IMR-90 (cell line): ENCODE results near the gene TGM5. TPM values are rescaled to one million over a fixed set of nuclear protein-coding genes. Genes with fewer than 3 reads are reported as not detected.

Experiments used
- ATAC-seq: fragments of 200-7000 bp; cut with Tn5 transposase; 2 replicates; pipeline ENCODE4 v1.9.1; 2020; ENCODE audit warnings: low read depth, mild to moderate bottlenecking, moderate library complexity
- BruUV-seq: library from RNA; stranded (reverse); fragments of 400-500 nt; replicated peaks from 2 replicates; lab custom pipeline; 2021; lab: Mats Ljungman, UMichigan
- CTCF ChIA-PET: fragments of 300-600 bp; formaldehyde crosslinking; extraction: SDS; loops from one replicate; lab custom pipeline; 2021; ENCODE audit warnings: antibody characterized with exemption; lab: Yijun Ruan, JAX
- POLR2A ChIA-PET: fragments of 300-600 bp; sonication (Branson Sonifier 250); formaldehyde crosslinking; loops from one replicate; lab custom pipeline; 2022; ENCODE audit warnings: antibody characterized with exemption; ENCODE audit not compliant: unreplicated experiment; lab: Charles Lee
- DNase-seq: peaks from one replicate; pipeline ENCODE4 v3.0.0; 2013
- H2AFZ ChIP-seq: replicated peaks from 2 replicates; pipeline ENCODE3; 2013; ENCODE audit warnings: low read length, mild to moderate bottlenecking; ENCODE audit not compliant: poor library complexity
- H2AK5ac ChIP-seq: 2 replicates; pipeline ENCODE4 v1.6.1; 2013; ENCODE audit warnings: low read depth, low read length, inconsistent platforms
- H2AK9ac ChIP-seq: replicated peaks from 2 replicates; pipeline ENCODE3; 2013; ENCODE audit warnings: mild to moderate bottlenecking, low read depth, low read length, moderate library complexity; ENCODE audit not compliant: poor library complexity
- H2BK120ac ChIP-seq: 2 replicates; pipeline ENCODE4 v1.6.1; 2013; ENCODE audit warnings: low read depth, low read length, inconsistent platforms
- H2BK15ac ChIP-seq: 3 replicates; pipeline ENCODE4 v1.6.1; 2013; ENCODE audit warnings: low read depth, low read length, inconsistent platforms
- H2BK20ac ChIP-seq: 2 replicates; pipeline ENCODE4 v1.6.1; 2013; ENCODE audit warnings: low read depth, mild to moderate bottlenecking, inconsistent platforms, low read length, moderate library complexity
- H2BK5ac ChIP-seq: 2 replicates; pipeline ENCODE4 v1.6.1; 2013; ENCODE audit warnings: mild to moderate bottlenecking, low read depth, low read length, inconsistent platforms; ENCODE audit not compliant: poor library complexity, severe bottlenecking
- H3K14ac ChIP-seq: replicated peaks from 2 replicates; pipeline ENCODE4 v1.6.1; 2013; ENCODE audit warnings: low read depth, low read length, inconsistent platforms
- H3K18ac ChIP-seq: 2 replicates; pipeline ENCODE4 v1.6.1; 2013; ENCODE audit warnings: low read depth, low read length, control low read depth
- H3K23ac ChIP-seq: 2 replicates; pipeline ENCODE4 v1.6.1; 2013; ENCODE audit warnings: low read depth, low read length, inconsistent platforms
- H3K27ac ChIP-seq: 2 replicates; pipeline ENCODE4 v1.5.1; 2013; ENCODE audit warnings: mild to moderate bottlenecking, control low read depth, low read length; ENCODE audit not compliant: insufficient read depth
- H3K27me3 ChIP-seq: 2 replicates; pipeline ENCODE4 v1.6.1; 2013; ENCODE audit warnings: low read length; ENCODE audit not compliant: control insufficient read depth, insufficient read depth
- H3K36me3 ChIP-seq: 2 replicates; pipeline ENCODE4 v1.6.1; 2013; ENCODE audit warnings: low read length, mixed read lengths; ENCODE audit not compliant: control insufficient read depth, insufficient read depth
- H3K4ac ChIP-seq: 2 replicates; pipeline ENCODE4 v1.6.1; 2013; ENCODE audit warnings: low read depth, low read length, inconsistent platforms
- H3K4me1 ChIP-seq: 2 replicates; pipeline ENCODE4 v1.6.1; 2013; ENCODE audit warnings: low read length, mixed read lengths; ENCODE audit not compliant: control insufficient read depth, insufficient read depth
- H3K4me2 ChIP-seq: 2 replicates; pipeline ENCODE4 v1.6.1; 2013; ENCODE audit warnings: low read depth, mild to moderate bottlenecking, control low read depth, low read length, moderate library complexity
- H3K4me3 ChIP-seq: 2 replicates; pipeline ENCODE4 v1.5.1; 2013; ENCODE audit warnings: low read depth, mild to moderate bottlenecking, control low read depth, low read length, moderate library complexity; ENCODE audit not compliant: insufficient read depth
- H3K56ac ChIP-seq: 2 replicates; pipeline ENCODE4 v1.6.1; 2013; ENCODE audit warnings: low read length, inconsistent platforms; ENCODE audit not compliant: insufficient read depth; ENCODE audit errors: extremely low read depth
- H3K79me1 ChIP-seq, 2 experiments: 2 replicates each; pipeline ENCODE4 v1.6.1; 2013; ENCODE audit warnings: low read length in 2 of 2, inconsistent platforms in 1 of 2, low read depth in 1 of 2
- H3K9ac ChIP-seq: 2 replicates; pipeline ENCODE4 v1.6.1; 2013; ENCODE audit warnings: low read depth, low read length, control low read depth
- H3K9me1 ChIP-seq: 2 replicates; pipeline ENCODE4 v1.6.1; 2013; ENCODE audit warnings: low read length, inconsistent platforms; ENCODE audit not compliant: insufficient read depth
- H3K9me3 ChIP-seq: 2 replicates; pipeline ENCODE4 v1.6.1; 2013; ENCODE audit warnings: low read length; ENCODE audit not compliant: control insufficient read depth, insufficient read depth
- H4K20me1 ChIP-seq: 2 replicates; pipeline ENCODE4 v1.6.1; 2013; ENCODE audit warnings: low read length, inconsistent platforms; ENCODE audit not compliant: insufficient read depth
- H4K5ac ChIP-seq: 2 replicates; pipeline ENCODE4 v1.6.1; 2013; ENCODE audit warnings: mild to moderate bottlenecking, low read depth, low read length, control low read depth
- H4K8ac ChIP-seq, 2 experiments: 2 replicates each; pipeline ENCODE4 v1.6.1; 2013; ENCODE audit warnings: low read depth in 2 of 2, low read length in 2 of 2, control low read depth in 1 of 2, inconsistent platforms in 1 of 2
- H4K91ac ChIP-seq: 2 replicates; pipeline ENCODE4 v1.6.1; 2013; ENCODE audit warnings: low read depth, low read length, inconsistent platforms; ENCODE audit not compliant: insufficient read depth
- BHLHE40 ChIP-seq: fragments of 150-350 bp; IDR thresholded peaks from 2 replicates; pipeline ENCODE4 v1.6.1; 2016; ENCODE audit warnings: mild to moderate bottlenecking, low read depth, low read length
- CEBPB ChIP-seq: IDR thresholded peaks from 2 replicates; pipeline ENCODE4 v1.6.1; 2012; ENCODE audit warnings: low read depth, low read length, improper control_type of control experiment
- CHD1 ChIP-seq: IDR thresholded peaks from 2 replicates; pipeline ENCODE4 v1.6.1; 2012; ENCODE audit warnings: low read depth, low read length, improper control_type of control experiment
- CTCF ChIP-seq: conservative IDR thresholded peaks from 2 replicates; pipeline ENCODE4 v1.5.1; 2012; ENCODE audit warnings: mild to moderate bottlenecking, low read depth, low read length, improper control_type of control experiment
- ELK1 ChIP-seq: fragments of 150-350 bp; IDR thresholded peaks from 2 replicates; pipeline ENCODE4 v1.6.1; 2016; ENCODE audit warnings: low read depth, mild to moderate bottlenecking, low read length, moderate library complexity, borderline replicate concordance
- FOS ChIP-seq: fragments of 150-350 bp; IDR thresholded peaks from 2 replicates; pipeline ENCODE4 v1.6.1; 2016; ENCODE audit warnings: low read depth, low read length
- MAFK ChIP-seq: IDR thresholded peaks from 2 replicates; pipeline ENCODE4 v1.6.1; 2012; ENCODE audit warnings: low read depth, low read length, improper control_type of control experiment
- MAZ ChIP-seq: IDR thresholded peaks from 2 replicates; pipeline ENCODE4 v1.6.1; 2012; ENCODE audit warnings: low read depth, mild to moderate bottlenecking, low read length, improper control_type of control experiment, moderate library complexity, borderline replicate concordance
- MXI1 ChIP-seq: IDR thresholded peaks from 2 replicates; pipeline ENCODE4 v1.6.1; 2012; ENCODE audit warnings: low read depth, mild to moderate bottlenecking, low read length, moderate library complexity, borderline replicate concordance
- NFE2L2 ChIP-seq: fragments of 150-350 bp; IDR thresholded peaks from 2 replicates; pipeline ENCODE4 v1.6.1; 2016; ENCODE audit warnings: low read depth, mild to moderate bottlenecking, low read length
- POLR2A ChIP-seq: IDR thresholded peaks from 2 replicates; pipeline ENCODE4 v1.6.1; 2012; ENCODE audit warnings: mild to moderate bottlenecking, low read depth, low read length
- RAD21 ChIP-seq: IDR thresholded peaks from 2 replicates; pipeline ENCODE4 v1.6.1; 2012; ENCODE audit warnings: low read length, improper control_type of control experiment
- RCOR1 ChIP-seq: IDR thresholded peaks from 2 replicates; pipeline ENCODE4 v1.6.1; 2012; ENCODE audit warnings: mild to moderate bottlenecking, low read length, improper control_type of control experiment; ENCODE audit not compliant: insufficient replicate concordance
- RFX5 ChIP-seq: IDR thresholded peaks from 2 replicates; pipeline ENCODE4 v1.8.0; 2012; ENCODE audit warnings: low read depth, mild to moderate bottlenecking, low read length, moderate library complexity
- USF2 ChIP-seq: fragments of 150-350 bp; IDR thresholded peaks from 2 replicates; pipeline ENCODE4 v1.6.1; 2017; ENCODE audit warnings: mild to moderate bottlenecking, antibody characterized with exemption, low read length, low read depth
- WGBS, 2 experiments: methylation state at CpG; one replicate each; pipeline versions ENCODE4 v1.1.5 to v1.1.7; 2013; ENCODE audit warnings: missing lambda C conversion rate in 2 of 2; ENCODE audit not compliant: insufficient read length in 1 of 2; ENCODE audit errors: extremely low coverage in 2 of 2; 5-methylcytosine and 5-hydroxymethylcytosine counted together
- dilution Hi-C: fragments of 300-500 bp; cut with HindIII; formaldehyde crosslinking; loops from one replicate; pipeline ENCODE4 v1.14.3; 2018; ENCODE audit warnings: low sequenced_read_pairs; ENCODE audit not compliant: unreplicated experiment
- in situ Hi-C: fragments of 300-500 bp; cut with MboI; formaldehyde crosslinking; loops from 3 replicates; pipeline ENCODE4 v1.14.3; 2019; ENCODE audit warnings: low sequenced_read_pairs, inconsistent platforms, mixed read lengths
- intact Hi-C: fragments of 100-400 bp; cut with micrococcal nuclease; formaldehyde crosslinking; loops from 2 replicates; pipeline ENCODE4 v1.10.0; 2022
- polyA plus RNA-seq, 3 experiments: library from polyadenylated mRNA; depleted of rRNA; stranded (reverse); fragments of >200 nt; gene quantifications; 2 replicates each; pipeline ENCODE4 v1.2.3, GENCODE V29; 2012; ENCODE audit warnings: low replicate concordance in 1 of 3
- total RNA-seq: library from RNA; depleted of rRNA; stranded (reverse); fragments of >200 nt; gene quantifications from 2 replicates; pipeline ENCODE4 v1.2.3, GENCODE V29; 2012

Gene TGM5
- total and polyA plus RNA-seq, 2 of the 4 experiments (the other 2 are of a cell fraction) = not detected

- no peak overlapping the region for H2AFZ ChIP-seq
- no peaks in the 10 kb centered on the region for H4K20me1 ChIP-seq
- no peaks in the 10 kb centered on the region for H3K9me1 ChIP-seq
- WGBS, 2 experiments = 62% methylated on average over 6 of the region's 15 CpGs; no CpG with 5 or more reads in 1 of the 2 experiments
- H3K4me2 ChIP-seq = no peak overlapping the region
- H4K5ac ChIP-seq = no peak overlapping the region
- POLR2A ChIA-PET = no interaction called here
- no TSS peak for BruUV-seq
- H3K23ac ChIP-seq = no peak overlapping the region
- H3K79me1 ChIP-seq = no peaks in the 10 kb centered on the region
- H2BK15ac ChIP-seq = no peak overlapping the region
- no peak overlapping the region for H2BK120ac ChIP-seq
- H4K8ac ChIP-seq = no peak overlapping the region
- no peak overlapping the region for H3K56ac ChIP-seq
- dilution Hi-C loops = no loop called here
- H3K9ac ChIP-seq = no peak overlapping the region
- H2BK20ac ChIP-seq = no peak overlapping the region
- no peak overlapping the region for H3K4ac ChIP-seq
- no peak overlapping the region for H2BK5ac ChIP-seq
- no peak overlapping the region for H3K27ac ChIP-seq
- H4K91ac ChIP-seq = no peak overlapping the region
- H3K27me3 ChIP-seq = peaks cover 59% of the 10 kb centered on the region
- intact Hi-C loops = no loop called here
- H2AK9ac ChIP-seq = no peak overlapping the region
- no peak overlapping the region for H3K14ac ChIP-seq
- peaks cover 2% of the 10 kb centered on the region; the same call in 1 of the 2 replicates for H3K9me3 ChIP-seq
- DNase-seq = no peak
- ATAC-seq = no peak
- H2AK5ac ChIP-seq = no peak overlapping the region
- H3K4me3 ChIP-seq = no peak overlapping the region
- in situ Hi-C loops = no loop called here
- no peaks in the 10 kb centered on the region for H3K4me1 ChIP-seq
- CTCF ChIA-PET = no interaction called here
- H3K18ac ChIP-seq = no peak overlapping the region
- no peaks in the 10 kb centered on the region for H3K36me3 ChIP-seq
- TF ChIP-seq CEBPB (no peak), RFX5 (no peak), USF2 (no peak), FOS (no peak), MXI1 (no peak), MAFK (no peak), ELK1 (no peak), POLR2A (no peak), CHD1 (no peak), CTCF (no peak), NFE2L2 (no peak), BHLHE40 (no peak), MAZ (no peak), RCOR1 (no peak), RAD21 (no peak)
These were observed 9.2 kb upstream of the TGM5 start for GRCh38 chr15:43275740-43276562.
